ENCODE data around the gene PRKG1.
"Not testable (repeated sequence)": the region's sequence is repeated elsewhere in the genome, so short reads cannot be mapped to it uniquely, and the experiment has no call there.

The PRKG1 gene

GRCh38 chr10:51244309-51244708 lies 170.0 kb downstream of the PRKG1 start:
- DNase-seq: no peak
- in situ Hi-C loops (cut with MboI; ENCODE audit: low pct_unique_long_range_greater_than_20kb, low sequenced_read_pairs): no loop called here

GRCh38 chr10:51244748-51245490 lies 170.6 kb downstream of the PRKG1 start:
- no peak for DNase-seq

GRCh38 chr10:51246156-51246555 lies 171.9 kb downstream of the PRKG1 start:
- DNase-seq: no peak
- in situ Hi-C loops (cut with MboI; ENCODE audit: low pct_unique_long_range_greater_than_20kb, low sequenced_read_pairs): no loop called here

More at GRCh38 chr10:51244748-51245490, 170.6 kb downstream of the PRKG1 start:
- in situ Hi-C loops (cut with MboI; ENCODE audit: low pct_unique_long_range_greater_than_20kb, low sequenced_read_pairs): no loop called here

- DNase-seq: no peak
- in situ Hi-C loops (cut with MboI; ENCODE audit: low pct_unique_long_range_greater_than_20kb, low sequenced_read_pairs): no loop called here
Measured at GRCh38 chr10:51250278-51250920, 176.1 kb downstream of the PRKG1 start.

GRCh38 chr10:51251110-51251509 lies 176.8 kb downstream of the PRKG1 start:
- DNase-seq: no peak
- in situ Hi-C loops (cut with MboI; ENCODE audit: low pct_unique_long_range_greater_than_20kb, low sequenced_read_pairs): no loop called here

GRCh38 chr10:51255381-51255780 lies 181.1 kb downstream of the PRKG1 start:
- no peak for DNase-seq
- in situ Hi-C loops (cut with MboI; ENCODE audit: low pct_unique_long_range_greater_than_20kb, low sequenced_read_pairs): no loop called here

GRCh38 chr10:51257511-51258248 lies 183.4 kb downstream of the PRKG1 start:
- in situ Hi-C loops (cut with MboI; ENCODE audit: low pct_unique_long_range_greater_than_20kb, low sequenced_read_pairs): no loop called here
- DNase-seq: no peak

GRCh38 chr10:51260376-51260775 lies 186.1 kb downstream of the PRKG1 start:
- no peak for DNase-seq
- in situ Hi-C loops (cut with MboI; ENCODE audit: low pct_unique_long_range_greater_than_20kb, low sequenced_read_pairs): no loop called here

GRCh38 chr10:51266496-51266895 lies 192.2 kb downstream of the PRKG1 start:
- DNase-seq: no peak
- in situ Hi-C loops (cut with MboI; ENCODE audit: low pct_unique_long_range_greater_than_20kb, low sequenced_read_pairs): no loop called here

GRCh38 chr10:51267980-51268570 lies 193.8 kb downstream of the PRKG1 start:
- DNase-seq; in situ Hi-C loops (cut with MboI; ENCODE audit: low pct_unique_long_range_greater_than_20kb, low sequenced_read_pairs): not testable (repeated sequence)

GRCh38 chr10:51269821-51270220 lies 195.5 kb downstream of the PRKG1 start:
- in situ Hi-C loops (cut with MboI; ENCODE audit: low pct_unique_long_range_greater_than_20kb, low sequenced_read_pairs): no loop called here
- DNase-seq: no peak

- in situ Hi-C loops (cut with MboI; ENCODE audit: low pct_unique_long_range_greater_than_20kb, low sequenced_read_pairs): no loop called here
Measured at GRCh38 chr10:51270936-51271530, 196.7 kb downstream of the PRKG1 start.

GRCh38 chr10:51272099-51272498 lies 197.8 kb downstream of the PRKG1 start:
- in situ Hi-C loops (cut with MboI; ENCODE audit: low pct_unique_long_range_greater_than_20kb, low sequenced_read_pairs); DNase-seq: not testable (repeated sequence)

More at GRCh38 chr10:51270936-51271530, 196.7 kb downstream of the PRKG1 start:
- DNase-seq: no peak

- no peak for DNase-seq
- in situ Hi-C loops (cut with MboI; ENCODE audit: low pct_unique_long_range_greater_than_20kb, low sequenced_read_pairs): no loop called here
Measured at GRCh38 chr10:51272555-51272954, 198.3 kb downstream of the PRKG1 start.

- DNase-seq: no peak
- in situ Hi-C loops (cut with MboI; ENCODE audit: low pct_unique_long_range_greater_than_20kb, low sequenced_read_pairs): no loop called here
Measured at GRCh38 chr10:51273574-51273973, 199.3 kb downstream of the PRKG1 start.

- in situ Hi-C loops (cut with MboI; ENCODE audit: low pct_unique_long_range_greater_than_20kb, low sequenced_read_pairs): not testable (repeated sequence)
Measured at GRCh38 chr10:51276097-51276496, 201.8 kb downstream of the PRKG1 start.

GRCh38 chr10:51281387-51281786 lies 207.1 kb downstream of the PRKG1 start:
- in situ Hi-C loops (cut with MboI; ENCODE audit: low pct_unique_long_range_greater_than_20kb, low sequenced_read_pairs); DNase-seq: not testable (repeated sequence)

More at GRCh38 chr10:51276097-51276496, 201.8 kb downstream of the PRKG1 start:
- DNase-seq: not testable (repeated sequence)

GRCh38 chr10:51285601-51286000 lies 211.3 kb downstream of the PRKG1 start:
- DNase-seq: no peak
- in situ Hi-C loops (cut with MboI; ENCODE audit: low pct_unique_long_range_greater_than_20kb, low sequenced_read_pairs): no loop called here

GRCh38 chr10:51288511-51288910 lies 214.2 kb downstream of the PRKG1 start:
- DNase-seq: no peak
- in situ Hi-C loops (cut with MboI; ENCODE audit: low pct_unique_long_range_greater_than_20kb, low sequenced_read_pairs): no loop called here

All from KBM-7 (cell line).